ENCODE results near the gene GPC1.

GPC1 gene

GRCh38 chr2:240425697-240426096 lies 9.8 kb upstream of the GPC1 start (continued):
- TF ChIP-seq ZNF416 (tag by site-specific recombination; IDR thresholded peaks at IDR 0.05) = no peak

- Histone ChIP-seq H3K9me3 (ENCODE audit: control insufficient read depth, insufficient read depth, low read depth, low read length) (no peaks in the 10 kb centered on the region), H3K36me3 (ENCODE audit: control insufficient read depth in 2 of 2, insufficient read depth in 1 of 2, low read length in 2 of 2) (no peaks in the 10 kb centered on the region), H3K27ac (ENCODE audit: extremely low read depth, low read depth, low read length) (no peak overlapping the region), H3K4me3 (ENCODE audit: low read depth, low read length) (no peak overlapping the region), H3K4me1 (ENCODE audit: control insufficient read depth, insufficient read depth, low read length) (no peaks in the 10 kb centered on the region)
- ChIA-PET CTCF (interaction anchor here (0.6 kb wide), 2 partner anchors 22 to 26 kb away, joined by 3 read pairs; no protein-coding TSS in a partner anchor), POLR2A (no interaction called here)
- TF ChIP-seq ZNF585B (tag by site-specific recombination; IDR thresholded peaks at IDR 0.05) (no peak), ZNF423 (tag by site-specific recombination; IDR thresholded peaks at IDR 0.05) (no peak), ZNF629 (tag by site-specific recombination; IDR thresholded peaks at IDR 0.05) (peak; percentile 84), KLF9 (tag by site-specific recombination; IDR thresholded peaks at IDR 0.05; ENCODE audit: low read depth) (no peak), ZNF768 (tag by site-specific recombination; IDR thresholded peaks at IDR 0.05) (no peak), ZNF776 (tag by site-specific recombination; IDR thresholded peaks at IDR 0.05; ENCODE audit: borderline replicate concordance) (no peak), GLIS1 (tag by site-specific recombination; IDR thresholded peaks at IDR 0.05) (peak; percentile 77), ZNF114 (tag by site-specific recombination; IDR thresholded peaks at IDR 0.05) (no peak), ZNF133 (tag by site-specific recombination; IDR thresholded peaks at IDR 0.05) (no peak), WT1 (tag by site-specific recombination; IDR thresholded peaks at IDR 0.05) (no peak), ZNF169 (tag by site-specific recombination; IDR thresholded peaks at IDR 0.05) (no peak), ZBTB21 (tag by site-specific recombination; IDR thresholded peaks at IDR 0.05) (peak; percentile 50), ZNF777 (tag by site-specific recombination; IDR thresholded peaks at IDR 0.05; ENCODE audit: borderline replicate concordance) (no peak), ZSCAN23 (tag by site-specific recombination; IDR thresholded peaks at IDR 0.05) (no peak), OSR2 (tag by site-specific recombination; IDR thresholded peaks at IDR 0.05) (no peak), ZNF112 (tag by site-specific recombination; IDR thresholded peaks at IDR 0.05) (no peak), ZNF791 (tag by site-specific recombination; IDR thresholded peaks at IDR 0.05) (no peak), ZNF513 (tag by site-specific recombination; IDR thresholded peaks at IDR 0.05) (no peak), ZNF548 (tag by site-specific recombination; IDR thresholded peaks at IDR 0.05) (no peak), KLF10 (tag by site-specific recombination; IDR thresholded peaks at IDR 0.05) (no peak), ZNF223 (tag by site-specific recombination; IDR thresholded peaks at IDR 0.05) (no peak), ZNF449 (tag by site-specific recombination; IDR thresholded peaks at IDR 0.05) (no peak), ZNF416 (tag by site-specific recombination; IDR thresholded peaks at IDR 0.05) (no peak), ZSCAN5A (tag by site-specific recombination; IDR thresholded peaks at IDR 0.05) (no peak), ZNF426 (tag by site-specific recombination; IDR thresholded peaks at IDR 0.05) (no peak), ZBTB20 (tag by site-specific recombination; IDR thresholded peaks at IDR 0.05) (peak; percentile 72), ZNF510 (tag by site-specific recombination; IDR thresholded peaks at IDR 0.05; ENCODE audit: insufficient replicate concordance) (no peak), ZNF398 (tag by site-specific recombination; IDR thresholded peaks at IDR 0.05) (peak; percentile 40; the same call in 1 of the 2 replicates), ZNF623 (tag by site-specific recombination; IDR thresholded peaks at IDR 0.05) (no peak), ZNF138 (tag by site-specific recombination; IDR thresholded peaks at IDR 0.05; ENCODE audit: borderline replicate concordance) (no peak), ZBTB1 (tag by site-specific recombination; IDR thresholded peaks at IDR 0.05) (no peak)
Measured at GRCh38 chr2:240426845-240427721, 8.4 kb upstream of the GPC1 start.

Data from HEK293 (cell line).